Measurements from ENCODE around the gene UBE2Q1.
"Not testable (repeated sequence)": the region's sequence is repeated elsewhere in the genome, so short reads cannot be mapped to it uniquely, and the experiment has no call there.

The UBE2Q1 gene

GRCh38 chr1:154550657-154551056, 7.8 kb downstream of the UBE2Q1 start:
- DNase-seq (ENCODE audit: low read depth, low spot score), result no peak

DNA sequence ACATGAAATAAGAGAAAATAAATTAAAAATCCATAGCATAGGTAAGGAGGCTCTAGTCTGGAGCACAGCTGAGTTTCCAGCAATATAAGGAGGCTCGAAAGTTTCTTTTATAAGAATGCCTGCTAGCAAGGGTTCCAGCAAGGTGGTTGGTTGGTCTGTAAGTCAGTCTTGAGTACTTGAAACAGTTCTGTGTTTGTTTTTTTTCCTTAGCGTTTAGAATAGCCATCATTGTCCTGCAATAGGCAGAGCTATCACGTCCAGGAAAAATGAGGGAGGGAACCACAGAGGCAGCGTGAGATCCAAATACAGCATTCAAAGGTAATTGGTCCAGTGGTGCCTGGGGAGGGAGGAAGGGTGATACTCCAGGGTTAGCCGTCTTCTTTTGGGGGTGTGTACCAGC, 8.4 kb downstream of the UBE2Q1 start:
- no peak for DNase-seq (ENCODE audit: low read depth, low spot score)

- DNase-seq (ENCODE audit: low read depth, low spot score), result no peak
These were observed 9.2 kb downstream of the UBE2Q1 start for GRCh38 chr1:154549202-154549770.

DNA sequence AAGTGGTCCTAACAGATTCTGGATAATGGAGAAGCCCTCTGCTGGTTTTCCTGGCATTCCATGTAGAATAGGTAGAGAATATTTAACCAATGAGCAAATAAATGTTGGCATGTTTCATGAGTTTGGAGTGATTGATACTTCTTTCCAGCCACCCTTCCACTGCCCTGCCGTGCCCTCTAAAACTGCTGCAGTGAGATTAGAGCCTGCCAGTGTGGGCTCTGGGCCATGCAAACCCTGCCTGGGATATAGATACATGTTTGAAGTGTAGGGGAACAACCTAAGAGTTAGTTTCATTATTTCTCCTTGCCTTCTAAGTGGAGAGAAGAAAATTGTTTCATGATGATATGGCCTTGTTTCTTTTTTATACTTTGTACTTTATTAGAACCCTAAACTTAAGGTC, 10.4 kb downstream of the UBE2Q1 start:
- DNase-seq (ENCODE audit: low read depth, low spot score), result no peak

GRCh38 chr1:154547105-154547732, 11.2 kb downstream of the UBE2Q1 start:
- DNase-seq (ENCODE audit: low read depth, low spot score), result no peak

DNA sequence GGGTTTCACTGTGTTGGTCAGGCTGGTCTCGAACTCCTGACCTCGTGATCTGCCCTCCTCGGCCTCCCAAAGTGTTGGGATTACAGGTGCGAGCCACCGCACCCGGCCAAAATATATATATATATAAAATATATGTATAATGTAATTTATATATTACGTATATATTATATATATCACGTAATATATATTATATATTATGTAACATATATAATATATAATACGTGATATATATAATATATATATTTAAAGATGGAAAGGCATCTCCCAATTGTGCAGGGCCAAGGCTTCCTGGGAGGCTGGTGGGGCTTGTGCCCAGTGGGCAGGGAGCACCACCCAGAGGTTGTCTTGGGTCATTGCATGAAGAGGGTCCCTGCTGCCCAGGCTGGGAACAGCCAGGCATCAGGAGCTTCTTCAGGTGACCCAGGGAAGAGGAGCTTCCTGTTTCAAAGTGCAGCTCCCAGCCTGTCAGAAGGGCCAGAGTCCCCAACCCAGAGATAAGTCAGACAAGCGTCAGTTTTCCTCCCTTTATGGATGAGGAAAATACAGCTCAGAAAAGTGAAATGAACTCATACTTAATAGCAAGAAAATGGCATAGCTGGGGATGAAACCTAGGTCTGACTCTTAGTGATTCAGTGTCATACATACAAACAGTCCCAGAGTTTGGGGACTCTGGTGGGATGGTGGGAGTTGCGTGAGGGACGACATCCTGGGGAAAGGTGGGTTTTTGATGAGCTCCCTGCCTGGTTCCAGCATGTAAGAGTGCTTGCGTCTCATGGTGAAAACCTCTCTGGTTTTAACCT, 12.0 kb downstream of the UBE2Q1 start:
- no peak for DNase-seq (ENCODE audit: low read depth, low spot score)

- no peak for DNase-seq (ENCODE audit: low read depth, low spot score)
These were observed 17.2 kb downstream of the UBE2Q1 start for GRCh38 chr1:154541231-154541630.

DNA sequence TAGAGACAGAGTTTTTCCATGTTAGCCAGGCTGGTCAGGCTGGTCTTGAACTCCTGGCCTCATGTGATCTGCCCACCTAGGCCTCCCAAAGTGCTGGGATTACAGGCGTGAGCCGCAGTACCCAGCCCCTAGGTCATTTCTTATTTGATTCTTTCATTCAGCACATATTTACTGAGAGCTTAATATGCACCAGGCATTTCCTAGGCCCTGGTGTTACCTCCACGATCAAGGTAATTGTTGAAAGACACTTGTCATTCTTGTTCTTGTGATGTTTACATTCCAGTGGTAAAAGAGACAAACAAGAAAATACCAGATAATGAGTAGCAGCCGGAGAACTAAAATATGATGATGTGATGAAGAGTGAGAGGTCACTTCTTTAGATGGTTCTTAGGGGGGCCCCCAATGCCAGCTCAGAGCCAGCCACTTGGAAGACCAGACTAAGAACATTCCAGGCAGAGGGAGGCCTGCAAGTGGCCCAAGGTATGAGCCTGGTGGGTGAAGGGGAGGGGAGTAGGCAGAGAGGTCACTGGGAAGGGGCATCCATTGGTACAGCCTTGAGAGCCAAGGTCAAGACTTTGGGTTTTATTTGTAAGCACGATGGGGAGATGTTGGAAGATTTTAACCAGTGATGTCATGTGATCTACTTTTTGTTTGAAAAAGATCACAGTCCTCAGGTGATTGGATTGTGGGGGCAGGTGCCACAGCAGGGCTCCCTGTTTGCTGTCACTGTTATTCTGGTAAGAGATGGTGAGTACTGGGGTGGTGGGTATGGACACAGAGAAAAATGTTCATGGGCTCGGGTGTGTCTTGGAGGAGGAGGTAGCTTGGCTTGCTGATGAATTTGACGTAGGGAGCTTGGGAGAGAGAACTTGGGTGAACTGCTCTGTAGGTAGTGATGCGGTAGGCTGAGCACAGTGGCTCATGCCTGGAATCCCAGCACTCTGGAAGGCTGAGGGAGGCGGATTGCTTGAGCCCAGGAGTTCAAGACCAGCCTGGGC, 18.7 kb downstream of the UBE2Q1 start:
- no peak for DNase-seq (ENCODE audit: low read depth, low spot score)

- no peak for DNase-seq (ENCODE audit: low read depth, low spot score)
These were observed 21.9 kb downstream of the UBE2Q1 start for GRCh38 chr1:154536570-154536969.

DNA sequence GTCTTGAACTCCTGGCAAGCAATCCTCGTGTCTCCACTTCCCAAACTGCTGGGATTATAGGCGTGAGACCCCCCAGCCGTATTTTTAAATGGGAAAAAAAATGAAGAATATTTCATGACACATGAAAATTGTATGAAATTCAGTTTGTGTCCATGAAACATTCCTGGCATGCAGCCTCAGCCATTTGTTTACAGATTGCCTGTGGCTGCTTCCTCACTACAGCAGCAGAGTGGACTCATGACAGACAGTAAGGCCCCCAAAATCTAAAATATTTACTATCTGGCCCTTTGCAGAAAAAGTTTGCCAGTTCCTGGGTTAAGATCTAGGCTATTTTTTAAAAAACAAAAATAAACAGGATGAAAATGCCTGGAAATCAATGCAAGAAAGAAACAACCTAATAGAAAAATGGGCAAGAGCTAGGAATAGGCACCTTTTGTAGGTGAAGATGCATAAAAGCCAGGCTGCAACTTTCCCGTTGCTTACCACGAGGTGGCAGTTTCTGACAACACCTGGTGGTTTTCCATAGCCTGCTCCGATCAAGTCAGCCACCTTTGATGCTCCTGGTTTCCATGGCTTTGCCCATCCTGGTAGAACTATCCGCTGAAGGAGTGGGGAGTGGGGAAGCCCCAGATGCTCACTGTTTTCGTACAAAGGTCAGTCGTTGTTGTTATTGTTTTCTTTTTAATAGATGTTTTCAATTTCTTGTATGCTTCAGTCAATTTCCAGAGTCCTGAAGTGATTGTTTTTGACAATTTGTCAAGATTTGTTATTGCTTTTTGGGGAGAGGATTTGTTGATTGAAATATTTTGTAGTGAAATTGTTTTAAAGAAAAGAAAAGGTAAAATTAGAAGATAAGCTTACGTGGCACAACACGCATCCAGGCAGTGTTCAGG, 24.3 kb downstream of the UBE2Q1 start:
- no peak for DNase-seq (ENCODE audit: low read depth, low spot score)

DNA sequence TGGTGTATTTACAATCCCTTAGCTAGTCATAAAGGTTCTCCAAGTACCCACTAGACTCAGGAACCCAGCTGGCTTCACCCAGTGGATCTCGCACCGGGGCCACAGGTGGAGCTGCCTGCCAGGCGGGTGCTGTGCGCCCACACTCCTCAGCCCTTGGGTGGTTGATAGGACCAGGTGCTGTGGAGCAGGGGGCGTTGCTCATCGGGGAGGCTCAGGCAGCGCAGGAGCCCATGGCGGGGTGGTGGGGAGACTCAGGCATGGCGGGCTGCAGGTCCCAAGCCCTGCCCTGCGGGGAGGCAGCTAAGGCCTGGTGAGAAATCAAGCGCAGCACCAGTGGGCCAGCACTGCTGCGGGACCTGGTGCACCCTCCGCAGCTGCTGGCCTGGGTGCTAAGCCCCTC, 26.5 kb downstream of the UBE2Q1 start:
- DNase-seq (ENCODE audit: low read depth, low spot score), result not testable (repeated sequence)

- no peak for DNase-seq (ENCODE audit: low read depth, low spot score)
These were observed 29.2 kb downstream of the UBE2Q1 start for GRCh38 chr1:154529308-154529707.

DNA sequence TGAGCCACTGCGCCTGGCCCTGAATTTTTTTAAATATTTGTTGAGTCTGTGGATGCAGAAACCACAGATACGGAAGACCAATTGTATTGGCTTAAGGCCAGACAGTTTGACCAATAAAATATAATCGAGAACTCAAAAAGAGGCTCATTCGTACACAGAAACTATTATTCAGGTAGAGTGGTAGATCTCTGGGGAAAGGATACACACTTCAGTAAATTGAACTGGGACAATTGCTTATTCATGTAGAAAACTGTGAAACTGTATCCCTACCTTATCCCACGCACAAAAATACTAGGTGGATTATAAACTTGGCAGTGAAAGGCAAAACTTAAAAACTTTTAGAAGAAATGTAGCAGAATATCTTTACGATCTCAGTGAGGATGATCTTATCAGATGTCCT, 31.3 kb downstream of the UBE2Q1 start:
- DNase-seq (ENCODE audit: low read depth, low spot score), result no peak

GRCh38 chr1:154524881-154525280, 33.6 kb downstream of the UBE2Q1 start:
- no peak for DNase-seq (ENCODE audit: low read depth, low spot score)

- DNase-seq (ENCODE audit: low read depth, low spot score), result no peak
These were observed 36.8 kb downstream of the UBE2Q1 start for GRCh38 chr1:154521695-154522094.

GRCh38 chr1:154520333-154520732, 38.1 kb downstream of the UBE2Q1 start:
- DNase-seq (ENCODE audit: low read depth, low spot score), result no peak

DNA sequence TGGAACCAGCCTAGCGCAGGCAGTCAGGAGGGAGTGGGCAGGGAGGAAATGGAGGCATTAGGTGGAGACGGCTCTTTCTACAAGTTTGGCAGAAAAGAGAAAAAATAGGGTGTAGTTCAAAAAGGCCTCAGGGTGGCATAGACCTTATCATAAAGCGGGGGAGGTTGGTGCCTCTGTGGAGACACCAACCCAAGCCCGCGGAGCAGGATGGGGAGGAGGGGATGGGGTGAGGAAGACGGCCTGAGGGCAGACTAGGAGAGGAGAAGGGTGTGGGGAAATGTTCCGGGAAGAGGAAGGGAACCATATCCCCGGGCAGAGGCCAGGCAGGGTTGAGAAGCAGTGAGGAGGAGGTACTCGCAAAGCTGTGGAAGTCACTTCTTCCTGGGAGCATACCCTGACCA, 38.9 kb downstream of the UBE2Q1 start:
- DNase-seq (ENCODE audit: low read depth, low spot score), result no peak

DNA sequence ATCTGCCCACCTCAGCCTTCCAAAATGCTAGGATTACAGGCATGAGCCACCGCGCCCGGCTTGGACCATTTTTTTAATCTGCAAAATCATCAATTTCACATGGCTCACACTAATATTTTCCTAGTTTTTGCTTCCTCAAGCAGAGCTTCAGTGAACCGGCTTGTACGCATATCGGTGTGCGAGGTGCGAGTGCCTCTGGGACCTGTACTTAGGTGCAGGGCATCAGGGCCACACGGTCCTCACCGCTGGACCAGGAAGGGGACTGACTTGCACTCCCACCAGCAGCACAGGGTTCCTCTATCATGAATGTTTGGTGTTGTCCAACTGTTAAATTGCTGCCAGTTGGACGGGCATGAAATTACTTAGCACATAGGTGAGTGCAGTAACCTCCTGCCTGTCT, 40.8 kb downstream of the UBE2Q1 start:
- DNase-seq (ENCODE audit: low read depth, low spot score), result no peak

DNA sequence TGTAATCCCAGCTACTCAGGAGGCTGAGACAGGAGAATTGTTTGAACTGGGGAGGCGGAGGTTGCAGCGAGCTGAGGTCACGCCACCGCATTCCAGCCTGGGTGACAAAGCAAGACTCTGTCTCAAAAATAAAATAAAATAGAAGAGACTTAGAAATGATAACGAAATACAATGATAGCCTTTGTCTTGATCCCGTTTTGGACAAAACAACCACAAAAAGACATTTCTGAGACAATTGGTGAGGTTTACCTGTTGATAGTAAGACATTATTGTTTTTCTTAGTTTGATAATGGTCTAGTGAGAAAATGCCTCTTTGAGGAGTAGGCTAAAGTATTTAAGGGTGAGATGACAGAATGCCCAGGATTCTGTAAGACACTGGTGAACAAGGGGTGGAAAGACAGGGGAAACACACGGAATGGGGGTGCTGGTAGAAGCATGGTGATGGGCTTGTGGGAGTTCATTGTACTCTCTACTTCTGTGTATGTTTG, 44.4 kb downstream of the UBE2Q1 start:
- DNase-seq (ENCODE audit: low read depth, low spot score), result no peak

DNA sequence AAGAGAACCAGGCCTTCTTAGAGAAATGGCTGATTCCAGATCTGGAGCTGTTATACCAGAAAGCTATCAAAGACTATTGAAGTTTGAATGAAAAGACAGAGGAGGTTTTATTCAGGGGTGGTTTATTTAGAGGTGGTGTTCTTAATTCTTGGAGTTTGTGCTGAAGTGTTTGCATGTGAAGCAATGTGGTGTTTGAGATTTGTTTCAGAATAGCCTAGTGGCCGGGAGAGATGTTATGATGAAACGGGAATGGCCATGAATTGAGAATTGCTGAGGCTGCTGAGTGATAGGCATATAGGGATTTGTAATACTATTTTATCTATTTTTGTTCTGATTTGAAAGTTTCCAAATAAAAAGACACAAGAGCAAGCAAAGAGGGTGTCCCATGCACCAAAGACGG, 45.7 kb downstream of the UBE2Q1 start:
- no peak for DNase-seq (ENCODE audit: low read depth, low spot score)

DNA sequence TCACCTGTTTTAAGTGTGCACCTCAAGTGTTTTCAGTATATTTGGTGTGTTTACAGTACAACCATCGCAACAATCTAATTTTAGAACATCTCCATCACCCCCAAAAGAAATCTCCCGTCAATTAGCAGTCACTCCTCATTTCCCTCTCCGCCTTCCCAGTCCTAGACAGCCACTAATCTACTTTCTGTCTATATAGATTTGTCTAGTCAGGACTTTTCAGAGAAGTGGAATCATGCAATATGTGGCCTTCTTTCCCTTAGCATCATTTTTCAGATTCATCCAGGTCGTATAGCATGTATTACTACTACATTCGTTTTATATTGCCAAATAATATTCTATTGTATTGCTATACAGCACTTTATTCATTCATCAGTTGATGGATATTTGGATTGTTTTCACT, 54.6 kb downstream of the UBE2Q1 start:
- DNase-seq (ENCODE audit: low read depth, low spot score), result no peak

Measured in activated naive CD8-positive, alpha-beta T cell treated with anti-CD3 and anti-CD28 coated beads, Interleukin-2, amount 50 U/mL, for 16 hours (primary cell).